Smooth muscle cell (in vitro differentiated cells): ENCODE results near the gene ICOS. TPM values are rescaled to one million over a fixed set of nuclear protein-coding genes. Genes with fewer than 3 reads are reported as not detected.

Experiments
- DNase-seq: peaks from one replicate; lab custom pipeline; 2025; ENCODE audit not compliant: unreplicated experiment; lab: John Stamatoyannopoulos, UW
- H2AFZ ChIP-seq: fragments of 200-600 bp; sonication (generic); 2 replicates; pipeline ENCODE4 v1.6.0; 2016; ENCODE audit warnings: antibody characterized with exemption, low read depth, mild to moderate bottlenecking
- H3F3A ChIP-seq: fragments of 200-600 bp; sonication (generic); 2 replicates; pipeline ENCODE4 v1.6.0; 2017; ENCODE audit warnings: antibody characterized with exemption, low read depth
- H3K27ac ChIP-seq: fragments of 200-600 bp; sonication (generic); 2 replicates; pipeline ENCODE4 v1.5.1; 2016; ENCODE audit warnings: low read depth, mild to moderate bottlenecking
- H3K27me3 ChIP-seq: fragments of 200-600 bp; sonication (generic); 2 replicates; pipeline ENCODE4 v1.6.1; 2016; ENCODE audit warnings: low read depth, mild to moderate bottlenecking
- H3K36me3 ChIP-seq: fragments of 200-600 bp; sonication (generic); 2 replicates; pipeline ENCODE4 v1.5.1; 2016; ENCODE audit warnings: low read depth
- H3K4me1 ChIP-seq: fragments of 200-600 bp; sonication (generic); 2 replicates; pipeline ENCODE4 v1.5.1; 2016; ENCODE audit warnings: low read depth
- H3K4me2 ChIP-seq: fragments of 200-600 bp; sonication (generic); 2 replicates; pipeline ENCODE4 v1.6.0; 2016; ENCODE audit warnings: mild to moderate bottlenecking
- H3K4me3 ChIP-seq: fragments of 200-600 bp; sonication (generic); 2 replicates; pipeline ENCODE4 v1.5.1; 2016; ENCODE audit warnings: mild to moderate bottlenecking
- H3K79me2 ChIP-seq: fragments of 200-600 bp; sonication (generic); 2 replicates; pipeline ENCODE4 v1.6.0; 2016; ENCODE audit warnings: low read depth, mild to moderate bottlenecking
- H3K9ac ChIP-seq: fragments of 200-600 bp; sonication (generic); 2 replicates; pipeline ENCODE4 v1.6.0; 2016; ENCODE audit warnings: low read depth
- H3K9me3 ChIP-seq: fragments of 200-600 bp; sonication (generic); replicated peaks from 2 replicates; pipeline ENCODE4 v1.5.1; 2016; ENCODE audit warnings: low read depth
- H4K20me1 ChIP-seq: fragments of 200-600 bp; sonication (generic); 2 replicates; pipeline ENCODE4 v1.6.0; 2016; ENCODE audit warnings: low read depth
- WGBS: methylation state at CpG from one replicate; pipeline ENCODE4 v1.1.7; 2016; ENCODE audit warnings: low lambda C conversion rate; 5-methylcytosine and 5-hydroxymethylcytosine counted together
- polyA plus RNA-seq: library from polyadenylated mRNA; unstranded; fragments of >200 nt; fragmentation: Nextera tagmentation; extraction: Ambion mirVana; gene quantifications from 2 replicates; pipeline ENCODE4 v1.2.1, GENCODE V29; 2016
- total RNA-seq: library from RNA; depleted of rRNA; stranded (reverse); fragments of >200 nt; gene quantifications from 2 replicates; pipeline ENCODE4 v1.2.3, GENCODE V29; 2014
- TF ChIP-seq, protein P1 (sequence below): fragments of 200-600 bp; sonication (generic); IDR thresholded peaks from 2 replicates; pipeline ENCODE4 v1.5.1; 2017; ENCODE audit warnings: borderline replicate concordance, mild to moderate bottlenecking, antibody characterized with exemption; ENCODE audit not compliant: insufficient read depth, poor library complexity, severe bottlenecking

ICOS gene
- total and polyA plus RNA-seq, 2 experiments from 2014 or later: not detected

GRCh38 chr2:203949228-203949627, 12.7 kb downstream of the ICOS start:
- Histone ChIP-seq H3K27me3 (no peaks in the 10 kb centered on the region), H3K9me3 (no peaks in the 10 kb centered on the region), H3K79me2 (no peaks in the 10 kb centered on the region), H3K36me3 (no peaks in the 10 kb centered on the region), H3K4me3 (no peak overlapping the region), H3K4me2 (no peak overlapping the region), H3F3A (no peaks in the 10 kb centered on the region), H3K9ac (no peak overlapping the region), H3K27ac (no peak overlapping the region), H3K4me1 (no peaks in the 10 kb centered on the region), H2AFZ (no peak overlapping the region), H4K20me1 (no peaks in the 10 kb centered on the region)
- no peak for DNase-seq
- WGBS: 88% methylated on average over 2 of the region's 2 CpGs
- TF ChIP-seq, protein P1, sequence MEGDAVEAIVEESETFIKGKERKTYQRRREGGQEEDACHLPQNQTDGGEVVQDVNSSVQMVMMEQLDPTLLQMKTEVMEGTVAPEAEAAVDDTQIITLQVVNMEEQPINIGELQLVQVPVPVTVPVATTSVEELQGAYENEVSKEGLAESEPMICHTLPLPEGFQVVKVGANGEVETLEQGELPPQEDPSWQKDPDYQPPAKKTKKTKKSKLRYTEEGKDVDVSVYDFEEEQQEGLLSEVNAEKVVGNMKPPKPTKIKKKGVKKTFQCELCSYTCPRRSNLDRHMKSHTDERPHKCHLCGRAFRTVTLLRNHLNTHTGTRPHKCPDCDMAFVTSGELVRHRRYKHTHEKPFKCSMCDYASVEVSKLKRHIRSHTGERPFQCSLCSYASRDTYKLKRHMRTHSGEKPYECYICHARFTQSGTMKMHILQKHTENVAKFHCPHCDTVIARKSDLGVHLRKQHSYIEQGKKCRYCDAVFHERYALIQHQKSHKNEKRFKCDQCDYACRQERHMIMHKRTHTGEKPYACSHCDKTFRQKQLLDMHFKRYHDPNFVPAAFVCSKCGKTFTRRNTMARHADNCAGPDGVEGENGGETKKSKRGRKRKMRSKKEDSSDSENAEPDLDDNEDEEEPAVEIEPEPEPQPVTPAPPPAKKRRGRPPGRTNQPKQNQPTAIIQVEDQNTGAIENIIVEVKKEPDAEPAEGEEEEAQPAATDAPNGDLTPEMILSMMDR: no peak

DNA sequence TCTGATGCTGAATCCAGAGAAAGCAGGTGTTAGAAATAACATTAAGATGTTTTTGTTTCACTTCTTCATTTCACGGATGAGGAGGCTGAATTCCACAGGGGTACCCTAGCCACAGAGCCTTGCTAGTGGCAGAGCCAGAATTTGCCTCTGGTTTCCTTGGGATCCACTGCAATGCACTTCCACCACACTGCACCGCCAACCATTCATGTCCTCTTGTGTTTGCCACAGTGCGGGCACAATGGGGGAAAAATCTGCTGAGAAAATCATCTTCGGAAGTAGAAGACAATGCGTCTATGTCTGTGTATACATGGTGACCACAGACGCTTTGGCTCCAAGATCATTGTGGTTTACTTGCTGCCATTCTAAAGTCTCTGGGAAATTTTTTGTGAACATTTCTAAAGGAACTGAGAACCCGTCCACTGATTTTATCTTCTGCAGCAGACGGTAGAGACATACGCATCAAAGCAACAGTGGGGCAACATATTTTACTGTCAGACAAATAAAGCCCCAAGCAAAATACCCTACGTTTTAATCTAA, 14.9 kb downstream of the ICOS start:
- H3K36me3 ChIP-seq: no peaks in the 10 kb centered on the region
- H3K9ac ChIP-seq: no peak overlapping the region
- 73% methylated on average over 10 of the region's 10 CpGs for WGBS
- peak overlapping the region; percentile 23 for H3K27ac ChIP-seq
- no peak overlapping the region for H3K4me3 ChIP-seq
- no peak for DNase-seq
- H3K9me3 ChIP-seq: no peaks in the 10 kb centered on the region
- TF ChIP-seq, protein P1: no peak
- H3K4me1 ChIP-seq: no peaks in the 10 kb centered on the region
- H4K20me1 ChIP-seq: no peaks in the 10 kb centered on the region
- no peak overlapping the region for H2AFZ ChIP-seq
- no peaks in the 10 kb centered on the region for H3K27me3 ChIP-seq
- H3K79me2 ChIP-seq: no peaks in the 10 kb centered on the region
- no peak overlapping the region for H3K4me2 ChIP-seq
- no peaks in the 10 kb centered on the region for H3F3A ChIP-seq

DNA sequence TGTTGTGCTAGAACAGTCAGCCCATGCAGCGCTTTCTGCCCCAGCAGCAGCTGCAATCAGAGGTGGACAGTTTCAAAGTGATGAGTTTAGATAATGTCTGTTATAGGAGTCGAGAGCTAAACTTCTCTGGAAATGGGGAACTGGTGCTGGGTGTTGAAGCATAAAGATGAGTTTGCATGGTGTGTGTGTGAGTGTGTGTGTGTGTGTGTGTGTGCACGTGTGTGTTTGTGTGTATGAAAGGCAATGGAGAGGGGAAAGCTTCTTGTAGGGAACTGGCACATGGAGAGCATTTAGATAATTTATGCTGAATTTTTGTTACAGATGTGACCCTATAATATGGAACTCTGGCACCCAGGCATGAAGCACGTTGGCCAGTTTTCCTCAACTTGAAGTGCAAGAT, 22.7 kb downstream of the ICOS start:
- Histone ChIP-seq H3K27me3 (no peaks in the 10 kb centered on the region), H3K4me2 (no peak overlapping the region), H3K9ac (no peak overlapping the region), H3K27ac (no peak overlapping the region), H4K20me1 (no peaks in the 10 kb centered on the region), H2AFZ (no peak overlapping the region), H3K79me2 (no peaks in the 10 kb centered on the region), H3K4me3 (no peak overlapping the region), H3F3A (no peaks in the 10 kb centered on the region), H3K4me1 (no peaks in the 10 kb centered on the region), H3K9me3 (no peaks in the 10 kb centered on the region), H3K36me3 (no peaks in the 10 kb centered on the region)
- no peak for DNase-seq
- WGBS: 91% methylated on average over 4 of the region's 4 CpGs
- TF ChIP-seq, protein P1: no peak

DNA sequence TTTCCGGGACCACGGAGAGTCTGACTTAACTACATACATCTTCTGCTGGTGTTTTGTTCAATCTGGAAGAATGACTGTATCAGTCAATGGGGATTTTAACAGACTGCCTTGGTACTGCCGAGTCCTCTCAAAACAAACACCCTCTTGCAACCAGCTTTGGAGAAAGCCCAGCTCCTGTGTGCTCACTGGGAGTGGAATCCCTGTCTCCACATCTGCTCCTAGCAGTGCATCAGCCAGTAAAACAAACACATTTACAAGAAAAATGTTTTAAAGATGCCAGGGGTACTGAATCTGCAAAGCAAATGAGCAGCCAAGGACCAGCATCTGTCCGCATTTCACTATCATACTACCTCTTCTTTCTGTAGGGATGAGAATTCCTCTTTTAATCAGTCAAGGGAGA, 23.1 kb downstream of the ICOS start:
- Histone ChIP-seq H3F3A (no peaks in the 10 kb centered on the region), H3K27me3 (no peaks in the 10 kb centered on the region), H3K79me2 (no peaks in the 10 kb centered on the region), H3K9me3 (no peaks in the 10 kb centered on the region), H3K4me3 (no peak overlapping the region), H3K4me2 (no peak overlapping the region), H3K36me3 (no peaks in the 10 kb centered on the region), H3K4me1 (no peaks in the 10 kb centered on the region), H4K20me1 (no peaks in the 10 kb centered on the region), H3K9ac (no peak overlapping the region), H3K27ac (no peak overlapping the region), H2AFZ (no peak overlapping the region)
- TF ChIP-seq, protein P1: no peak
- WGBS: 85% methylated on average over 4 of the region's 4 CpGs
- DNase-seq: no peak
